ENCODE results near the gene LTF. TPM values are rescaled to one million over a fixed set of nuclear protein-coding genes. Genes with fewer than 3 reads are reported as not detected.

The LTF gene
- total RNA-seq, 2 experiments from 2014 or later, result not detected

DNA sequence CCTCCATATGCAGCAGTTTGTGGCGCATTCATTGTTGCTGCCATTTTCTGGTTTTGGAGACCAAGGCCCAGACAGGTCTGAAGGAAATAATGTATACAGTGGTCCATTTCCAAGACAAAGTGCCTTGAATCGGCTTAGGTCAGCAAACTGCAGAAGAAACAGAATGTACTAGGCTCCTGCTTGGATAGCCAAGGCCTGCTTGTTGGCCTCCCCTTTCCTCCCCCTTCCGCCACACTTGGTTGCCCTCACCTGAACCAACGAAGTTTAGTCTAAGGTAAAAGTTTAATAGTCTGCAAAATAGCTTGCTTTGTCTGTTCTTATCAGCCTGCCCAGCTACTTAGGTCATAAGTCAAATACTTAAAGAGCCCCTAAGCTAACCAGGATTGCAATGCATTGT is 21.1 kb upstream of the LTF start:
- CTCF ChIA-PET, result interaction anchor here (6.5 kb wide), 1 partner anchor 74 kb away, joined by 243 read pairs; no protein-coding TSS in a partner anchor
- ATAC-seq (ENCODE audit: poor library complexity) (no peak), DNase-seq (no peak)
- Histone ChIP-seq H3K4me3 (ENCODE audit: low read length) (no peak overlapping the region), H3K4me1 (ENCODE audit: insufficient read depth, low read length) (peaks cover 15% of the 10 kb centered on the region), H3K36me3 (ENCODE audit: insufficient read depth, low read length) (no peaks in the 10 kb centered on the region), H3K9me3 (ENCODE audit: control insufficient read depth in 1 of 2, insufficient read depth in 1 of 2, low read length in 2 of 2) (no peaks in the 10 kb centered on the region), H3K27me3 (ENCODE audit: control insufficient read depth in 1 of 2, insufficient read depth in 2 of 2, low read length in 2 of 2) (no peaks in the 10 kb centered on the region), H3K27ac (ENCODE audit: low read depth in 1 of 2, low read length in 2 of 2) (no peak overlapping the region)
- intact Hi-C loops (cut with DNase I, micrococcal nuclease), result loop anchor here in 1 of 2 experiments (5.0 kb wide), 1 partner anchor 412 kb away; no protein-coding TSS in a partner anchor
- H3K4me3 Mint-ChIP-seq, result no peak overlapping the region
- H3K27ac Mint-ChIP-seq, result no peak overlapping the region
- H3K4me1 Mint-ChIP-seq (ENCODE audit: low read depth), result peaks cover 19% of the 10 kb centered on the region
- TF ChIP-seq, protein P1, sequence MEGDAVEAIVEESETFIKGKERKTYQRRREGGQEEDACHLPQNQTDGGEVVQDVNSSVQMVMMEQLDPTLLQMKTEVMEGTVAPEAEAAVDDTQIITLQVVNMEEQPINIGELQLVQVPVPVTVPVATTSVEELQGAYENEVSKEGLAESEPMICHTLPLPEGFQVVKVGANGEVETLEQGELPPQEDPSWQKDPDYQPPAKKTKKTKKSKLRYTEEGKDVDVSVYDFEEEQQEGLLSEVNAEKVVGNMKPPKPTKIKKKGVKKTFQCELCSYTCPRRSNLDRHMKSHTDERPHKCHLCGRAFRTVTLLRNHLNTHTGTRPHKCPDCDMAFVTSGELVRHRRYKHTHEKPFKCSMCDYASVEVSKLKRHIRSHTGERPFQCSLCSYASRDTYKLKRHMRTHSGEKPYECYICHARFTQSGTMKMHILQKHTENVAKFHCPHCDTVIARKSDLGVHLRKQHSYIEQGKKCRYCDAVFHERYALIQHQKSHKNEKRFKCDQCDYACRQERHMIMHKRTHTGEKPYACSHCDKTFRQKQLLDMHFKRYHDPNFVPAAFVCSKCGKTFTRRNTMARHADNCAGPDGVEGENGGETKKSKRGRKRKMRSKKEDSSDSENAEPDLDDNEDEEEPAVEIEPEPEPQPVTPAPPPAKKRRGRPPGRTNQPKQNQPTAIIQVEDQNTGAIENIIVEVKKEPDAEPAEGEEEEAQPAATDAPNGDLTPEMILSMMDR (IDR thresholded peaks at IDR 0.05), result no peak
- no peaks in the 10 kb centered on the region for H3K36me3 Mint-ChIP-seq (ENCODE audit: low read depth)
- POLR2A ChIA-PET, result no interaction called here
- no peaks in the 10 kb centered on the region for H3K27me3 Mint-ChIP-seq
- H3K9me3 Mint-ChIP-seq, result no peaks in the 10 kb centered on the region

DNA sequence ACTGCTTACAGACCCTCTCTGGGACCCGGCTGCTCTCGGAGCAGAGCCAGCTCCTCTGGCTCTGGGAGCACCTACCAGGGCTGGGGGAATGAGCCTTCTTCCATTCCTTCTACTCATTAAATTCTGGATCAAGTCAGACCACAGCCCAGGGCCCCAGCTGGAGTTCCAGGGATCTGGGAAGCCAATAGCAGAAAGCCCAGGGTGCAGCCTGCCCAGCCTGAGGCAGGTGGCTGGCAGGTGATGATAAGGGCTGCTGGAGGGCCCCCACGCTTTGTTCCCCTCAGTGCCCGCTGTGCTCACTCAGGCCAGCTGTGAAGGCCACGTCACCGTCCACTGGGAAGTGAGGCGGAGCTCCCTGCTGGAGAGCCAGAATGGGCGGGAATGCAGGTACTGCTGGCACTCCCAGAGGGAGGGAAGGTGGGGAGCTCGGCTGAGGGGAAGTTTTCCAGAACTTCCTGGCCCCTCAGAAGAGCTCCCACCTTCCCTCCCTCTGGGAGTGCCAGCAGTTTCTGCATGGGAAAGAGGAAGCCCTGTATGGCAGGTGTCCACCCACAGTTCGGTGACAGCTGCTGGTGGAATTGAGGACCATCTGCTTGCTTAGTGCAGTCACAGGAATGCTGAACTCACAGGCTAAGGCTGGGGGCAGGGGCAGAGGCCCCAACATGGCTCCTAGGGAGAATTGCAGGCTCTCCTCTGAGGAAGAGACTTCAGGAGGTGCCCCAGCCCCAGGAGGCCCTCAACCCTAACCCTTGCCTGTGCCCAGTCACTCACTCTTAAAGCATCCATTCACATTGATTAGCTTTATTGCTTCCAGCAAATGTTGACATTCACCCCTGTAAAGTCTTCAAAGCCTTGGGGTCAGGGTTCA is 20.4 kb upstream of the LTF start:
- Mint-ChIP-seq H3K36me3 (ENCODE audit: low read depth) (no peaks in the 10 kb centered on the region), H3K9me3 (no peaks in the 10 kb centered on the region), H3K4me1 (ENCODE audit: low read depth) (peaks cover 18% of the 10 kb centered on the region), H3K27ac (no peak overlapping the region), H3K27me3 (no peaks in the 10 kb centered on the region), H3K4me3 (no peak overlapping the region)
- Histone ChIP-seq H3K4me3 (ENCODE audit: low read length) (no peak overlapping the region), H3K36me3 (ENCODE audit: insufficient read depth, low read length) (no peaks in the 10 kb centered on the region), H3K27me3 (ENCODE audit: control insufficient read depth in 1 of 2, insufficient read depth in 2 of 2, low read length in 2 of 2) (peaks cover 0 to 4% of the 10 kb centered on the region in 2 experiments), H3K9me3 (ENCODE audit: control insufficient read depth in 1 of 2, insufficient read depth in 1 of 2, low read length in 2 of 2) (no peaks in the 10 kb centered on the region), H3K27ac (ENCODE audit: low read depth in 1 of 2, low read length in 2 of 2) (no peak overlapping the region), H3K4me1 (ENCODE audit: insufficient read depth, low read length) (peaks cover 15% of the 10 kb centered on the region)
- ChIA-PET POLR2A (no interaction called here), CTCF (interaction anchor here (0.9 to 6.5 kb wide), 2 partner anchors 74 to 93 kb away, joined by 3 to 243 read pairs; no protein-coding TSS in a partner anchor)
- no peak for ATAC-seq (ENCODE audit: poor library complexity)
- intact Hi-C loops (cut with DNase I, micrococcal nuclease), result loop anchor here in 1 of 2 experiments (5.0 kb wide), 1 partner anchor 412 kb away; no protein-coding TSS in a partner anchor
- no peak for DNase-seq
- TF ChIP-seq, protein P1 (IDR thresholded peaks at IDR 0.05), result no peak

DNA sequence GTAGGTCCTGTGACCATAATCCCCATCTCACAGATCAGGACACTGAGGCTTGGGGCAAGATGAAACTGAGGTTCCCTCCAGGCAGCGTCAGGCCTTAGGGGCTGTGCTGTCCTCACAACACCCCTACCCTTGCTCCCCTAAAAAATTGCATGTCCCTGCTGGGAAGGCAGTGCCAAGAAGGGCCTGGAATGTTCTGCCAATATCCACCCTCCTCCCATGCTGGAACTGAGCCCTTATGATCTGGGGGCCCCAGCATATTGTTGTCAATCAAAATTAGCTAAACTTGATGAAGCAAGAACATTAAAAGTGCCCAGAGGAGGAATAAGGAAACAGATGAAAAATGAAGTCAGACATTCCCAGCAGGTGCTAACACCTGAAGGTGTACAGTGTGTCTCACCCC is 19.7 kb upstream of the LTF start:
- intact Hi-C loops (cut with DNase I, micrococcal nuclease), result no loop called here
- no peaks in the 10 kb centered on the region for H3K36me3 ChIP-seq (ENCODE audit: insufficient read depth, low read length)
- POLR2A ChIA-PET, result no interaction called here
- peaks cover 0 to 4% of the 10 kb centered on the region in 2 experiments for H3K27me3 ChIP-seq (ENCODE audit: control insufficient read depth in 1 of 2, insufficient read depth in 2 of 2, low read length in 2 of 2)
- Mint-ChIP-seq H3K27ac (no peak overlapping the region), H3K9me3 (no peaks in the 10 kb centered on the region), H3K27me3 (peaks cover 5% of the 10 kb centered on the region), H3K4me1 (ENCODE audit: low read depth) (peaks cover 10% of the 10 kb centered on the region), H3K36me3 (ENCODE audit: low read depth) (no peaks in the 10 kb centered on the region), H3K4me3 (no peak overlapping the region)
- no peak for DNase-seq
- H3K27ac ChIP-seq (ENCODE audit: low read depth in 1 of 2, low read length in 2 of 2), result no peak overlapping the region
- no peak overlapping the region for H3K4me3 ChIP-seq (ENCODE audit: low read length)
- CTCF ChIA-PET, result interaction anchor here (0.9 to 6.5 kb wide), 2 partner anchors 75 to 94 kb away, joined by 3 to 243 read pairs; no protein-coding TSS in a partner anchor
- peaks cover 10% of the 10 kb centered on the region for H3K4me1 ChIP-seq (ENCODE audit: insufficient read depth, low read length)
- ATAC-seq (ENCODE audit: poor library complexity), result no peak
- TF ChIP-seq, protein P1 (IDR thresholded peaks at IDR 0.05), result no peak
- H3K9me3 ChIP-seq (ENCODE audit: control insufficient read depth in 1 of 2, insufficient read depth in 1 of 2, low read length in 2 of 2), result no peaks in the 10 kb centered on the region
